ENCODE data around the gene SYNGR4.

GRCh38 chr19:48405010-48405659 lies 41.0 kb downstream of the SYNGR4 start:
- no peak for TF ChIP-seq CTCF (IDR thresholded peaks at IDR 0.05)
- no peak for TF ChIP-seq EZH2phosphoT487 (IDR thresholded peaks at IDR 0.05)

Measured in neural progenitor cell (in vitro differentiated cells).